ENCODE data around the gene PDE9A.

GRCh38 chr21:42744520-42745445 is 91.4 kb downstream of the PDE9A start:
- TF ChIP-seq CTCF (IDR thresholded peaks at IDR 0.05; ENCODE audit: extremely low read depth in 1 of 2, insufficient read depth in 1 of 2, low read depth in 1 of 2, low read length in 2 of 2) (no peak), POLR2AphosphoS5 (IDR thresholded peaks at IDR 0.05; ENCODE audit: insufficient read depth, low read depth, low read length) (no peak), POLR2A (IDR thresholded peaks at IDR 0.05; ENCODE audit: low read depth, low read length) (no peak), MAX (IDR thresholded peaks at IDR 0.05; ENCODE audit: insufficient read depth, insufficient read length) (no peak), MYC (IDR thresholded peaks at IDR 0.05; ENCODE audit: low read depth, low read length) (no peak), EZH2 (IDR thresholded peaks at IDR 0.05; ENCODE audit: borderline replicate concordance, low read depth, low read length, severe bottlenecking) (no peak), JUN (IDR thresholded peaks at IDR 0.05; ENCODE audit: borderline replicate concordance, insufficient read depth, insufficient read length, low read depth) (no peak), GATA2 (IDR thresholded peaks at IDR 0.05; ENCODE audit: insufficient read depth, insufficient read length, low read depth, low read length) (no peak), FOS (IDR thresholded peaks at IDR 0.05; ENCODE audit: borderline replicate concordance, insufficient read depth, low read length) (no peak)
